Tibial nerve (tissue), 4 donors: ENCODE results near the gene PMP22.

ENCODE experiments used
- EP300 ChIP-seq, 2 donors: sonication (generic); formaldehyde crosslinking; IDR thresholded peaks; one replicate each; pipeline ENCODE4 v1.6.1; 2017; ENCODE audit warnings: antibody characterized with exemption in 2 of 2, mild to moderate bottlenecking in 1 of 2
- POLR2A ChIP-seq, 2 donors: fragments of 450-650 bp; IDR thresholded peaks; one replicate each; pipeline ENCODE4 v1.6.1; 2017; ENCODE audit warnings: antibody characterized with exemption in 2 of 2, mild to moderate bottlenecking in 2 of 2, moderate library complexity in 2 of 2
- TF ChIP-seq, protein P1 (sequence below), 5 experiments: fragments of 200-600 bp in 3 of 5; fragments of 450-650 bp in 2 of 5; sonication (generic) in 3 of 5; IDR thresholded peaks; one replicate each; pipeline ENCODE4 v1.5.1; 2016 to 2019; ENCODE audit warnings: antibody characterized with exemption in 5 of 5, mild to moderate bottlenecking in 3 of 5, moderate library complexity in 2 of 5

- TF ChIP-seq POLR2A (IDR thresholded peaks at IDR 0.05) (no peak), EP300 (IDR thresholded peaks at IDR 0.05) (no peak)
- TF ChIP-seq, protein P1, sequence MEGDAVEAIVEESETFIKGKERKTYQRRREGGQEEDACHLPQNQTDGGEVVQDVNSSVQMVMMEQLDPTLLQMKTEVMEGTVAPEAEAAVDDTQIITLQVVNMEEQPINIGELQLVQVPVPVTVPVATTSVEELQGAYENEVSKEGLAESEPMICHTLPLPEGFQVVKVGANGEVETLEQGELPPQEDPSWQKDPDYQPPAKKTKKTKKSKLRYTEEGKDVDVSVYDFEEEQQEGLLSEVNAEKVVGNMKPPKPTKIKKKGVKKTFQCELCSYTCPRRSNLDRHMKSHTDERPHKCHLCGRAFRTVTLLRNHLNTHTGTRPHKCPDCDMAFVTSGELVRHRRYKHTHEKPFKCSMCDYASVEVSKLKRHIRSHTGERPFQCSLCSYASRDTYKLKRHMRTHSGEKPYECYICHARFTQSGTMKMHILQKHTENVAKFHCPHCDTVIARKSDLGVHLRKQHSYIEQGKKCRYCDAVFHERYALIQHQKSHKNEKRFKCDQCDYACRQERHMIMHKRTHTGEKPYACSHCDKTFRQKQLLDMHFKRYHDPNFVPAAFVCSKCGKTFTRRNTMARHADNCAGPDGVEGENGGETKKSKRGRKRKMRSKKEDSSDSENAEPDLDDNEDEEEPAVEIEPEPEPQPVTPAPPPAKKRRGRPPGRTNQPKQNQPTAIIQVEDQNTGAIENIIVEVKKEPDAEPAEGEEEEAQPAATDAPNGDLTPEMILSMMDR (IDR thresholded peaks at IDR 0.05), result no peak
These were observed 44.7 kb upstream of the PMP22 start for GRCh38 chr17:15309793-15310192.
